KOPT-K1 (cell line): Measurements from ENCODE around the gene TRAK1.

Experiments
- H3K27ac ChIP-seq: fragments of 200-600 bp; sonication (generic); 2 replicates; pipeline ENCODE4 v1.5.1; 2016; ENCODE audit warnings: antibody characterized with exemption, mild to moderate bottlenecking, low read depth, low read length; ENCODE audit not compliant: poor library complexity, severe bottlenecking
- H3K36me3 ChIP-seq: fragments of 200-600 bp; sonication (generic); 2 replicates; pipeline ENCODE4 v1.5.1; 2017; ENCODE audit warnings: antibody characterized with exemption, mild to moderate bottlenecking, low read length, moderate library complexity; ENCODE audit not compliant: insufficient read depth
- H3K9me3 ChIP-seq: fragments of 200-600 bp; sonication (generic); 2 replicates; pipeline ENCODE4 v1.5.1; 2017; ENCODE audit warnings: antibody characterized with exemption, low read length, mild to moderate bottlenecking; ENCODE audit not compliant: insufficient read depth, poor library complexity, severe bottlenecking

TRAK1 gene

GRCh38 chr3:42122261-42123011 is 31.3 kb downstream of the TRAK1 start:
- Histone ChIP-seq H3K36me3 (no peaks in the 10 kb centered on the region), H3K27ac (no peak overlapping the region), H3K9me3 (no peaks in the 10 kb centered on the region)

- H3K36me3 ChIP-seq, result no peaks in the 10 kb centered on the region
These were observed 31.9 kb downstream of the TRAK1 start for GRCh38 chr3:42123012-42123581.

GRCh38 chr3:42123824-42124658 is 32.9 kb downstream of the TRAK1 start:
- no peaks in the 10 kb centered on the region for H3K36me3 ChIP-seq
- H3K9me3 ChIP-seq, result no peaks in the 10 kb centered on the region
- H3K27ac ChIP-seq, result no peak overlapping the region

More at GRCh38 chr3:42123012-42123581, 31.9 kb downstream of the TRAK1 start:
- Histone ChIP-seq H3K27ac (no peak overlapping the region), H3K9me3 (no peaks in the 10 kb centered on the region)

- Histone ChIP-seq H3K9me3 (no peaks in the 10 kb centered on the region), H3K27ac (no peak overlapping the region), H3K36me3 (no peaks in the 10 kb centered on the region)
These were observed 36.1 kb downstream of the TRAK1 start for GRCh38 chr3:42127226-42127625.

- H3K27ac ChIP-seq, result no peak overlapping the region
- no peaks in the 10 kb centered on the region for H3K36me3 ChIP-seq
- no peaks in the 10 kb centered on the region for H3K9me3 ChIP-seq
These were observed 37.4 kb downstream of the TRAK1 start for GRCh38 chr3:42128526-42128925.

- Histone ChIP-seq H3K27ac (no peak overlapping the region), H3K36me3 (no peaks in the 10 kb centered on the region), H3K9me3 (no peaks in the 10 kb centered on the region)
These were observed 38.1 kb downstream of the TRAK1 start for GRCh38 chr3:42129014-42129953.

- Histone ChIP-seq H3K36me3 (no peaks in the 10 kb centered on the region), H3K9me3 (no peaks in the 10 kb centered on the region), H3K27ac (no peak overlapping the region)
These were observed 38.8 kb downstream of the TRAK1 start for GRCh38 chr3:42130007-42130328.

GRCh38 chr3:42130329-42131070 is 39.3 kb downstream of the TRAK1 start:
- no peaks in the 10 kb centered on the region for H3K36me3 ChIP-seq

GRCh38 chr3:42133500-42134298 is 42.5 kb downstream of the TRAK1 start:
- H3K36me3 ChIP-seq, result no peaks in the 10 kb centered on the region
- no peak overlapping the region for H3K27ac ChIP-seq
- no peaks in the 10 kb centered on the region for H3K9me3 ChIP-seq

More at GRCh38 chr3:42130329-42131070, 39.3 kb downstream of the TRAK1 start:
- no peaks in the 10 kb centered on the region for H3K9me3 ChIP-seq
- H3K27ac ChIP-seq, result no peak overlapping the region

- Histone ChIP-seq H3K27ac (no peak overlapping the region), H3K9me3 (no peaks in the 10 kb centered on the region), H3K36me3 (no peaks in the 10 kb centered on the region)
These were observed 43.8 kb downstream of the TRAK1 start for GRCh38 chr3:42134867-42135464.

- Histone ChIP-seq H3K27ac (no peak overlapping the region), H3K36me3 (no peaks in the 10 kb centered on the region), H3K9me3 (no peaks in the 10 kb centered on the region)
These were observed 48.7 kb downstream of the TRAK1 start for GRCh38 chr3:42139621-42140453.

GRCh38 chr3:42140665-42141203 is 49.6 kb downstream of the TRAK1 start:
- H3K36me3 ChIP-seq, result no peaks in the 10 kb centered on the region
- H3K27ac ChIP-seq, result no peak overlapping the region

More at GRCh38 chr3:42140665-42141203, 49.6 kb downstream of the TRAK1 start:
- H3K9me3 ChIP-seq, result no peaks in the 10 kb centered on the region
